GM19099 (cell line): Measurements from ENCODE around the gene STEAP4.

Source experiments
- POLR2A ChIP-seq: IDR thresholded peaks from 3 replicates; pipeline ENCODE4 v1.6.1; 2011; ENCODE audit warnings: low read depth; ENCODE audit not compliant: insufficient read length; ENCODE audit errors: extremely low read depth

Gene STEAP4

GRCh38 chr7:88322151-88322550, 15.5 kb upstream of the STEAP4 start:
- TF ChIP-seq POLR2A, result no peak

GRCh38 chr7:88321694-88322093, 15.0 kb upstream of the STEAP4 start:
- TF ChIP-seq POLR2A, result no peak

- TF ChIP-seq POLR2A, result no peak
Measured at GRCh38 chr7:88318196-88318595, 11.5 kb upstream of the STEAP4 start.

- TF ChIP-seq POLR2A, result no peak
Measured at GRCh38 chr7:88317422-88317821, 10.7 kb upstream of the STEAP4 start.

- TF ChIP-seq POLR2A, result no peak
Measured at GRCh38 chr7:88316456-88316855, 9.8 kb upstream of the STEAP4 start.

- no peak for TF ChIP-seq POLR2A
Measured at GRCh38 chr7:88315522-88315921, 8.8 kb upstream of the STEAP4 start.

- TF ChIP-seq POLR2A, result no peak
Measured at GRCh38 chr7:88314061-88314491, 7.4 kb upstream of the STEAP4 start.

- TF ChIP-seq POLR2A, result no peak
Measured at GRCh38 chr7:88312061-88312663, 5.5 kb upstream of the STEAP4 start.

GRCh38 chr7:88311675-88312036, 5.0 kb upstream of the STEAP4 start:
- TF ChIP-seq POLR2A, result no peak

- no peak for TF ChIP-seq POLR2A
Measured at GRCh38 chr7:88310956-88311674, 4.4 kb upstream of the STEAP4 start.

- no peak for TF ChIP-seq POLR2A
Measured at GRCh38 chr7:88309819-88310218, 3.1 kb upstream of the STEAP4 start.

GRCh38 chr7:88307823-88308222, 1.1 kb upstream of the STEAP4 start:
- TF ChIP-seq POLR2A, result no peak

GRCh38 chr7:88307412-88307811, 718 bp upstream of the STEAP4 start:
- TF ChIP-seq POLR2A, result no peak

GRCh38 chr7:88305044-88305443, 1.6 kb downstream of the STEAP4 start:
- no peak for TF ChIP-seq POLR2A

GRCh38 chr7:88302486-88302885, 4.2 kb downstream of the STEAP4 start:
- TF ChIP-seq POLR2A, result no peak

GRCh38 chr7:88301924-88302323, 4.8 kb downstream of the STEAP4 start:
- TF ChIP-seq POLR2A, result no peak
